GM19395 (cell line): ENCODE measurements around the gene GID8.

Experiments used
- ATAC-seq: cut with Tn5 transposase; IDR thresholded peaks from one replicate; pipeline ENCODE4 v1.9.1; 2021; ENCODE audit warnings: mild to moderate bottlenecking, moderate library complexity; ENCODE audit not compliant: unreplicated experiment

Gene GID8

DNA sequence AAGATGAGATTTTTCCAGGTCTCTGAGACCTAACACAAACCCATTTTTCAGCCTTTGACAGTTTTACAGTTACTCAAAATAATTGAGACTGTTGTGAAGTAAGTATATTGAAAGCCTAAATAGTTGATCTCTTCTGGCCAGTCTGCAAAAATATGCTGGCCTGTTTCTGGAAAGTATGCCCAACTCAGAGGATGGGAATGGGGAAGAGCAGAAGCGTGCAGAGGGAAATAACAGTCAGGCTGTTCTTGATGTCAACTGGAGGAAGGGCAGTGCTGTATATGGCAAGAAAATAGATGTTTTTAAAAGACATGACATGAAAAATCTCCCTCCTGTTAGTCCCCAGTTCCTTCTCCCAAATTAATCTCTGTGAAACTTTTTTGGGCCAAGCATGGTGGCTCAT lies 3.8 kb downstream of the GID8 start:
- ATAC-seq, result no peak

DNA sequence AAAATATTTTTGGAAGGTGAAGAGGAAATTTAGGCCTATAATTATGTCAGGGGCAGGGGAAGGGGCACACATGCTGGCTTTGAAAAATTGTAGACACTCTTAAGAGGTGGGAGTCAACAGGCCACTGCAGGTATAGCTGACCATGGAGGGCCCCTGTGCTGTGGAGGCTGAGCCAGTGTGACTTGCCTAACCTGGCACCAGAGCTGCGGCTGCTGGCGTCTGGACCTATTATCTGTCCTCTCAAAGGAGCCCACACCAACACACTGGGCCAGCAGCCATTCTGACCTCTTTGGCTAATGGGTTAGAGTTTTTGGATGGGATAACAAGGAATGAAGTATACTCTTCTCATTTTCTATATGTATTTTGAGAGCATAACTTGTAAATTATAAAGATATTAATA lies 4.5 kb downstream of the GID8 start:
- no peak for ATAC-seq

DNA sequence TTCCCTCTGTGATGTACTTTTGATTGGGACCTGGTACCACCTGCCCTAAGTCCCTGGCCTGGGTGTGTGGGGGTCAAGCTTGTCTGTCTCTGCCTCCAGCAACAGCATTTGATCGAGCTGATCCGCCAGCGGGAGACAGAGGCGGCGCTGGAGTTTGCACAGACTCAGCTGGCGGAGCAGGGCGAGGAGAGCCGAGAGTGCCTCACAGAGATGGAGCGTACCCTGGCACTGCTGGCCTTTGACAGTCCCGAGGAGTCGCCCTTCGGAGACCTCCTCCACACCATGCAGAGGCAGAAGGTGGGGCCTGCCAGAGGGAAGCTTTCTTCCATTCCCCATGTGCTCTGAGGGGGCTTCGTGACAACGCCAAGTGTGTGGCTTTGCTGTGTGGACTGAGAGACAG lies 5.4 kb downstream of the GID8 start:
- no peak for ATAC-seq

DNA sequence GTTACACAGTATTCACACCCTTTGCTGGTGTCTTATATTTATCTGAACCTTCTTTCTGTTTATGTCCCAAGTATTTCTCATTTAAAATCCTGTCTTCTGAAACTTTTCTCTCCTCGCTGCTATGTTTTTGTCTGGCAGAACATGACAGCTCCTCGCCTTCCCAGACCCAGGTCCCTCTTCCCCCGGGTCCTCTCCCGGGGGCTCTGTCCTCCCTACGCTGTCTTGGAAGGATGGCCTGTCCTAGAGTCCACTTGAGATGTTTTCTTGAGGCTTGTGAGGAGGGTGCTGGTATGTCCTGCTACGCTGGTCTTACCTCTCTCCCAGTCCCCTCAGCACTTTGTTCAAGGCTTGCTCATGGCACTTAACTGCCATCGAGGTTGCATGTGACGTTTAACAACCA lies 6.2 kb downstream of the GID8 start:
- no peak for ATAC-seq

DNA sequence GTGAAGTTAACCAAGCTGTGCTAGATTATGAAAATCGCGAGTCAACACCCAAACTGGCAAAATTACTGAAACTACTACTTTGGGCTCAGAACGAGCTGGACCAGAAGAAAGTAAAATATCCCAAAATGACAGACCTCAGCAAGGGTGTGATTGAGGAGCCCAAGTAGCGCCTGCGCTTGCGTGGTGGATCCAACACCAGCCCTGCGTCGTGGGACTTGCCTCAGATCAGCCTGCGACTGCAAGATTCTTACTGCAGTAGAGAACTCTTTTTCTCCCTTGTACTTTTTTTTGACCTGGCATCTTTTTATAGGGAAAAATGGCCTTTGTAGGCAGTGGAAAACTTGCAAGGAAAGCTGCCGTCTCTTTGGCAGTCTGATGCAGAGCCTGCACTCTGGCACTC lies 6.8 kb downstream of the GID8 start:
- ATAC-seq, result no peak

GRCh38 chr20:62945771-62946339 lies 7.9 kb downstream of the GID8 start:
- ATAC-seq, result no peak

DNA sequence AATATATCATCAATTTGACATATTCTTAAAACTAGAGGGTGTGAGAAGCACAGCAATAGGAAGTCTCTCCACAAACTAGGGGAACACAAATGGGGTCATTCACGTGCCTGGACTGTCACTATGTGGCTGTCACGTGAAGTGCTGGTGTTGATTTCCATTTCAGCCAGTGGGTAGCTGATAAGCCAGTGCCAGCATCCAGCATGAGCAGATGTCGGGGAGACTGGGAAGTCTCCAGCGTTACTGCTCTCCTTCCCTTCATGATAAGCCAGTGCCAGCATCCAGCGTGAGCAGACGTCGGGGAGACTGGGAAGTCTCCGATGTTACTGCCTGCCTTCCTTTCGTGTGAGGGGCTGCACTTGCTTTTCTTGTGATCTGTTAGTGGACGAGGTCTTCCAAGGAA lies 9.0 kb downstream of the GID8 start:
- no peak for ATAC-seq

DNA sequence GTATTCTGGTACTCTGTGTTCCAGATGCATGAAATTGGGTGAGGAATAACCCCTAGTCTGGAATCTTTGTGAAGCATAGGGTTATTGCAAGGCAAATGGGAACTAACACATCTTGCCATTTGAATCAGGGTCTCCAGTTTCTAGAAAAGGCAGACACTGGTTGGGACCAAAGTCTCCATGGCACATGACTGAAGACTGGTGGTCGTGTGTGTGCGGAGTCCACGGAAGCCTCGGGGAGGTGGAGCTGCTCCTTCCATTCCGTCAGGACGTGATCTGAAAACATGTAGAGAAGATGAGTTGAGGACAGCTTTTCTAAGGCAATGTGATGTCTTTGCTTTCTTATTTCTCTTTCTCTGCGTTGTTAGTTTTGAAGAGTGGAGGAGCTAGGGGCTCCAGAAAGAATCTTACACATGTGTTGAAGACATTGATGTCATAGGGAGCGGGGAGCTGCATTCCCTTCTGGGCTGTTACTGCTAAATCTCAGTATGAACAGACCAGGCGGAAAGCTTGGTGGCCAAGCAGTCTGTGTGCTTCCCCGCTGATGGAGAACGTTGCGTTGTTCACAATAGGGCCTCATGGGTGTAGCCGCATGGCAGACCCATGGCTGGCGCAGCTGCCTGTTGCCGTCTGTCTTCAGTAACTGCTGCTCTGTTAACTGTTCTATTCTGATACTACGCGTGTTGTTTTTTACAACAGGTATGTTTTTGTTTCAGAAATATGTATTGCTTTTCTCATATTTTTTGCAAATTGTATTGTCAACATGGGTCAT lies 9.8 kb downstream of the GID8 start:
- ATAC-seq, result no peak

DNA sequence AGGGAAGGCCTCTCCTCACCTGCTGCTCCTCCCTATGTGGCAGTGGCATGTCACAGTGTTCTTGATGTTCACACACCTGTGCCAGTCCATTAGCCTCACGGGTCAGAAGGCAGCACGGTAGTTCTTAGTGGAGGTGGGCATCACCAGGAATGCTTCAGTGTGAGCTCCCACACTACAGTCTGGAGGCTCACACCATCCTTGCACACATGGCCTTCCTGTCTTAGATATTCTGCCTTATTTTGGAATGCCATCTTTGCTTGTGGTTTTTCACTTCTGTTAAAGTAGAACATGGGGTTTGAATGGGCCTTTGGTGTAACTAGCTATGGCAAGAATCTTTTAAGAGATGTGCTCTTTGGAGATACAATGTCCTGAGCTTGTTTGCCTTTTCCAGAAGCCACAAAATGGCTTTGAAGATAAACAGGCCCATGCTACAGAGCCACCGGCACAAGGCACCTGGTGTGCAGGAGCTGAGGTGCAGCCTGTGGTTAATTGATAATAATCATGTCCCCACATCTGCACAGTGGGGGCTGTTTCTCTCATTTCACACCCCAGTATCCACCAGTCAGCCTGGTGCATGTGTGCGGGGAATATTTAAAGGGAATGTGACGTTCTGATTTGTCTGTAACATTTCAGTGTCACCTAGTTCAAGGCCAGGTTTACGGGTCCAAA lies 11.3 kb downstream of the GID8 start:
- no peak for ATAC-seq

GRCh38 chr20:62949962-62950361 lies 12.0 kb downstream of the GID8 start:
- ATAC-seq, result no peak

- no peak for ATAC-seq
Measured at GRCh38 chr20:62950741-62951140, 12.8 kb downstream of the GID8 start.

- no peak for ATAC-seq
Measured at GRCh38 chr20:62951143-62951895, 13.4 kb downstream of the GID8 start.

GRCh38 chr20:62951896-62952372 lies 14.0 kb downstream of the GID8 start:
- no peak for ATAC-seq

DNA sequence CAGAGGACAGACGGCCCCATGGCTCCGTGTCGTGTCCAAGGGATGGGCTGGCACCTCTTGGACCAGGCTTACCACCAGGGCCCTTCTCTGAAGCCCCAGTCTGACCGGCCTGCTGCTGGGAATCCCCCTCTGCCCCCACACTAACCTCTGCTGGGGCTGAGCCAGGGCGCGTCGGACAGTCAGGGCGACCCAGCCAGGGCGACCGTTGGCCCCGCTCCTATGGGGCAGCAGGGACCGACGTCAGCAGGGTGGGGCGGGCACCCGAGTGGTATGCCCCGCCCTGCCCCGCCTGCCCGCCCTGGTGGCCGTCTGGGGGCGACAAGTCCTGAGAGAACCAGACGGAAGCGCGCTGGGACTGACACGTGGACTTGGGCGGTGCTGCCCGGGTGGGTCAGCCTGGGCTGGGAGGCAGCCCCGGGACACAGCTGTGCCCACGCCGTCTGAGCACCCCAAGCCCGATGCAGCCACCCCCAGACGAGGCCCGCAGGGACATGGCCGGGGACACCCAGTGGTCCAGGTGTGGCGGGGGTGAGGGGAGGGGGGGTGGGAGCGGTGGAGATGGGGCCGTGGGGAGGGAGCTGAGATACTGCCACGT lies 14.5 kb downstream of the GID8 start, which contains the start of gene SLC17A9:
Gene SLC17A9 (plus strand): TSS at position 337 of the 595 bp plus-strand sequence. CDS start 122 bp downstream, at position 459.
- no peak for ATAC-seq

DNA sequence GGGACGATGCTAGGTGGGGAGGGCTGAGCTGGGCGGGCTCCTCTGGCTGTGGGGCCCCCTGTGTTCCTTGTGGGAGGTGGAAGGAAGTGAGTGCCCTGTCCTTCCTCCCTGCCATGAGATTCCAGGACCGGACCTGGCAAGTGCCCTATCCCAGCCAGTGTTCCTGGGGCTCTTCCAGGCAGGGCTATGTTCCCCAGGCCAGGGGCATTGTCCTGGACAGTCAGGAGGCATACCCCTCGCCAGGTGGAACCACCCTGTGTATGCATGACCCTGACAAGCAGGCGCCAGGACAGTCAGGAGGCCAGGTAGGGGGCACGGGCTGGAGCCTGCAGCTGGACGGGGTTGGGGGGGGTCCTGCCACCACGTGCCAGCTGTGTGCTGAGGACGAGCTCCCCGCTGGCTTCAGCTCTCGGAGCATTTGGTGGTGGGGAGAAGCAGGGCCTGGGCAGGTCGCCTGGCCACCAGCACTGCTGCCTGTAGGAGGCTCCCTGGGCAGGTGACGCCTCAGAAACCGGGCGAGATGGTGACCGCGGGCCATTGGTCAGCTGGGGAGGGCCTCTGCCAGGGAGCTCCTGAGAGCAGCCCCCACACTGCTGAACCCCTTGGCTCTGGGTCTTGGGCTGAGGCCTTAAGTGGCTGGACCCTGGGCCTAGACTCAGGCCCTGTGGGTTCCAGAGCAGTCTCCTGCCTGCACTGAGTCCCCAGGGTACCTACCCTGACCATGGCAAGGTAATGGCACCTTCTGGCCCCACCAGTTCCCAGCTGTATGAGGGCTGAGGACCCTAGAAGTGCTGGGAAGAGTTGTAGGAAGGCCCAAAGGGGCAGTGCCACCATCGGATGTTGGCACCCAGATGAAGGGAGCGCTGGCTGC lies 15.3 kb downstream of the GID8 start:
- ATAC-seq, result no peak

DNA sequence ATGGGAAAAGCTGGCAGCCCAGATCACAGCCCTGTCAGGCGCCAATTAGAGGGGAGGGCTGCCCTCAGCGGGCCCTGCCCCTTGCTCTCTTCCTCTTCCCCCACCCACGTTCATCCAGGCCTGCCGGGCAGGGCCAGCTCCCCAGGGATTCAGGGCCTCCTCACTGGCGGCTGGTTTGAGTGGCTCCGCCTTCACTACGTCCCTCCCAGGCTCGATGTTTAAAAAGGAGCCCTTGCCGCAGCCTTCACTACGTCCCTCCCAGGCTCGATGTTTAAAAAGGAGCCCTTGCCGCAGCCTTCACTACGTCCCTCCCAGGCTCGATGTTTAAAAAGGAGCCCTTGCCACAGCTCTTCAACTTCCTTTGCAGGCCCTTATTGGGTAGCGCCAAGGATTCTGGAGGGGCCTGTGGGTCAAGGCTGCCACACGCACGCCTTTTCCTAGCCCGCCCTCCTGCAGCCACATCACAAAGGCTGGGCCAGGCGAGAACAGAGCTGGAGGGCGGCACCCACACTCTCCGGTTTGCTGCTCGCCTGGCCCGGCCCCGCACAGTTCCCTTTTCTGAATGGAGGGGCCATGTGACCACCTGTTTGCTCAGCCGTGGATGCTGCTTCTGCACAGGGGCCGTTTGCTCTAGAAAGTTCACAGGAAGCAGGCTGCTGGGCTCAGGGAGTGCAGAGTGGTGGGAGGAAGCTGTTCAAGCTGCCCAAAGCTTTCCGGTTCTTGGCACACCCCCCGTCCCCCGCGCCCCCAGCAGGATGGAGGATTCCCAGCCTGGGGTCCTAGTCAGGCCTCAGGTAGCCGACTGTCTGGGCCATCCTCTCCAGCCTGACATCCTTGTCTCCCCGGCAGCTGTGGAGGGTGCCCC lies 16.1 kb downstream of the GID8 start:
- peak; percentile 81 for ATAC-seq

DNA sequence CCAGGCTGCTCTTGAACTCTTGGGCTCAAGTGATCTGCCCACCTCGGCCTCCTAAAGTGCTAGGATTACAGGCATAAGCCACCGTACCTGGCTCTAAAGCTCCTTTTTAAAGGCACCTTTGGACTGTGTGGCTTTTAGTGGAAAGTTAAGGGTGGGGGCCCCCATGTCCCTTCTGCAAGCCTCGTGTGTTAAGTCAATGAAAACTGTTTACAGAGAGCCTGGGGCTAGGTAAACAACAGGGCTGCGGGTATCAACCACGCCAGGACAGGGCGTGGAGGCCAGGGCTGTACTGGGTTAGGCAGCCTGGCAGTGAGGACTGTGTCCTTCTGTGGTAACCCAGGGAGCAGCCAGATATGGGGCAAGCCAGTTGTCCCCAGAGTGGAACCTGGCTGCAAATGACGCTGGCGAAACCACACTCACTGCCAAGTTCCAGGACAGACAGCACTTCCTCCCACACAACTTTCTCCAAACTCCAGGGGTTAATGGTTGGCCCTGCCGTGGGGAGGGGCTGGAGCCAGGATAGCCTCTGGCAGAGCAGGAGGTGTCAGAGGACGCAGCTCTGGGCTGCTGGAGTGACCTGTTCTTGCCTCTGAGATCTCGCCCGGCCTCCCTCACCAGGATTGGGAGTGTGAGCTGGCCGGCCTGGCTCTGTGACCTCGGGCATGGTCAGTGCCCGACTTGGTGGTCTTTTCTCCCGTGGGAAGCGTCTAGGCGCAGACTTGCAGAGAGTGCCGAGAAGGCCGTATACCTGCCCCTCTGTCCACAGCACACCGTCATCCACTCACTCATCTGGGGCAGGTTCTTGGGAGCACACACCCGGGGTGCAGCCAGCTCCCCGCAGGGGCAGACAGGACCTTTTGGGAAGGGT lies 17.8 kb downstream of the GID8 start:
- ATAC-seq, result no peak
